ENCODE results near the gene SPATS2L. TPM values are rescaled to one million over a fixed set of nuclear protein-coding genes. Genes with fewer than 3 reads are reported as not detected.

SPATS2L gene, protein sequence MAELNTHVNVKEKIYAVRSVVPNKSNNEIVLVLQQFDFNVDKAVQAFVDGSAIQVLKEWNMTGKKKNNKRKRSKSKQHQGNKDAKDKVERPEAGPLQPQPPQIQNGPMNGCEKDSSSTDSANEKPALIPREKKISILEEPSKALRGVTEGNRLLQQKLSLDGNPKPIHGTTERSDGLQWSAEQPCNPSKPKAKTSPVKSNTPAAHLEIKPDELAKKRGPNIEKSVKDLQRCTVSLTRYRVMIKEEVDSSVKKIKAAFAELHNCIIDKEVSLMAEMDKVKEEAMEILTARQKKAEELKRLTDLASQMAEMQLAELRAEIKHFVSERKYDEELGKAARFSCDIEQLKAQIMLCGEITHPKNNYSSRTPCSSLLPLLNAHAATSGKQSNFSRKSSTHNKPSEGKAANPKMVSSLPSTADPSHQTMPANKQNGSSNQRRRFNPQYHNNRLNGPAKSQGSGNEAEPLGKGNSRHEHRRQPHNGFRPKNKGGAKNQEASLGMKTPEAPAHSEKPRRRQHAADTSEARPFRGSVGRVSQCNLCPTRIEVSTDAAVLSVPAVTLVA
- polyA plus RNA-seq (ENCODE audit: insufficient read length in 3 of 3): 100 to 1,000 TPM; 126 to 137 (median 136) TPM
- long read RNA-seq, donor 1, transcript SPATS2L-223 (3 exons, 745 nt): minor isoform, 5 of 61 reads
- long read RNA-seq, donor 1, transcript SPATS2L-204 (13 exons, 2,463 nt): major isoform, 8 of 61 reads
- long read RNA-seq, donor 1, partial matches to known transcripts: 29 of 61 reads
- long read RNA-seq, donor 1, other reads (novel, unspliced or antisense): 13 of 61 reads
- long read RNA-seq, donor 2, transcript SPATS2L-209 (13 exons, 2,698 nt): minor isoform, 5 of 41 reads
- long read RNA-seq, donor 2, transcript SPATS2L-204 (13 exons, 2,463 nt): major isoform, 10 of 41 reads
- long read RNA-seq, donor 2, partial matches to known transcripts: 7 of 41 reads
- long read RNA-seq, donor 2, other reads (novel, unspliced or antisense): 10 of 41 reads
- long read RNA-seq, donor 3, full-length matches to known transcripts: 22 of 146 reads
- long read RNA-seq, donor 3, partial matches to known transcripts: 119 of 146 reads
- long read RNA-seq, donor 3, other reads (novel, unspliced or antisense): 5 of 146 reads
- long read RNA-seq, donor 4, transcript SPATS2L-204 (13 exons, 2,463 nt): major isoform, 8 of 37 reads
- long read RNA-seq, donor 4, partial matches to known transcripts: 16 of 37 reads
- long read RNA-seq, donor 4, other reads (novel, unspliced or antisense): 6 of 37 reads
- long read RNA-seq, donor 5, transcript SPATS2L-204 (13 exons, 2,463 nt): major isoform, 6 of 76 reads
- long read RNA-seq, donor 5, partial matches to known transcripts: 61 of 76 reads
- long read RNA-seq, donor 5, other reads (novel, unspliced or antisense): 6 of 76 reads
- long read RNA-seq, donor 6, transcript SPATS2L-209 (13 exons, 2,698 nt): major isoform, 5 of 57 reads
- long read RNA-seq, donor 6, partial matches to known transcripts: 37 of 57 reads
- long read RNA-seq, donor 6, other reads (novel, unspliced or antisense): 6 of 57 reads
- long read RNA-seq, donor 7, full-length matches to known transcripts: 22 of 191 reads
- long read RNA-seq, donor 7, partial matches to known transcripts: 169 of 191 reads
- long read RNA-seq, donor 7, other reads (novel, unspliced or antisense): 0 of 191 reads
- long read RNA-seq, donor 8, transcript SPATS2L-204 (13 exons, 2,463 nt): major isoform, 7 of 139 reads
- long read RNA-seq, donor 8, partial matches to known transcripts: 118 of 139 reads
- long read RNA-seq, donor 8, other reads (novel, unspliced or antisense): 5 of 139 reads
- long read RNA-seq, donor 9, transcript SPATS2L-204 (13 exons, 2,463 nt): major isoform, 5 of 166 reads
- long read RNA-seq, donor 9, partial matches to known transcripts: 145 of 166 reads
- long read RNA-seq, donor 9, other reads (novel, unspliced or antisense): 8 of 166 reads
- long read RNA-seq, donor 10, transcript SPATS2L-223 (3 exons, 745 nt): major isoform, 8 of 60 reads
- long read RNA-seq, donor 10, transcript SPATS2L-204 (13 exons, 2,463 nt): major isoform, 8 of 60 reads
- long read RNA-seq, donor 10, partial matches to known transcripts: 40 of 60 reads
- long read RNA-seq, donor 10, other reads (novel, unspliced or antisense): 0 of 60 reads
- long read RNA-seq, donor 11, transcript SPATS2L-204 (13 exons, 2,463 nt): major isoform, 5 of 112 reads
- long read RNA-seq, donor 11, partial matches to known transcripts: 96 of 112 reads
- long read RNA-seq, donor 11, other reads (novel, unspliced or antisense): 0 of 112 reads
- long read RNA-seq, donor 12, transcript SPATS2L-204 (13 exons, 2,463 nt): major isoform, 15 of 59 reads
- long read RNA-seq, donor 12, transcript SPATS2L-202 (12 exons, 2,119 nt): minor isoform, 5 of 59 reads
- long read RNA-seq, donor 12, partial matches to known transcripts: 22 of 59 reads
- long read RNA-seq, donor 12, other reads (novel, unspliced or antisense): 12 of 59 reads
- long read RNA-seq, donor 13, transcript SPATS2L-223 (3 exons, 745 nt): major isoform, 5 of 52 reads
- long read RNA-seq, donor 13, partial matches to known transcripts: 33 of 52 reads
- long read RNA-seq, donor 13, other reads (novel, unspliced or antisense): 7 of 52 reads
- long read RNA-seq, donor 14: 0 reads
- long read RNA-seq, donor 15, transcript SPATS2L-202 (12 exons, 2,119 nt): major isoform, 7 of 75 reads
- long read RNA-seq, donor 15, transcript SPATS2L-204 (13 exons, 2,463 nt): major isoform, 7 of 75 reads
- long read RNA-seq, donor 15, transcript SPATS2L-223 (3 exons, 745 nt): minor isoform, 6 of 75 reads
- long read RNA-seq, donor 15, partial matches to known transcripts: 32 of 75 reads
- long read RNA-seq, donor 15, other reads (novel, unspliced or antisense): 17 of 75 reads
- long read RNA-seq, donor 16, full-length matches to known transcripts: 23 of 62 reads
- long read RNA-seq, donor 16, partial matches to known transcripts: 29 of 62 reads
- long read RNA-seq, donor 16, other reads (novel, unspliced or antisense): 10 of 62 reads

- DNase-seq: peak; percentile 65
Measured at GRCh38 chr2:200306196-200306930, at the start of gene SPATS2L. Gene SPATS2L (plus strand): TSS chr2:200306693. CDS start chr2:200389245, 82,552 bp downstream.

GRCh38 chr2:200257570-200257969, 48.9 kb upstream of the SPATS2L start:
- no peak for DNase-seq

DNA sequence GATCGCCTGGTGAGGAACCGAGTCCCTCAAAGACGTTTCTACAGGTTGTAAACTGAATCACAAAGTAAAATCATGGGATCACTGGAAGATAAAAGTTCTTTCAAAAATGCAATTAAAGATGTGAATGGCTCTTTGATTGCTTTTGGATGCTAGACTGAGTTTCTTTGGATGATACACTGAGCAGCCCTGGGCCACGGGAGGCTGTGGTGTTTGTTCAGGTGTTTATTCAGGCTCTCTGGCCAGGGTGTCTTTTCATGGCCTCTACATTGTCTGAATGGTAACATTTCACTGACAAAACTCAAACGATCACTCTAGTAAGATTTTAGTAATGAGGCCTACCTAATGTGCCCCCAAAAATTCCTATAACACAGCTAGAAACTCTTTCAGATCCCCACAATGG, 48.4 kb upstream of the SPATS2L start:
- DNase-seq: no peak

- no peak for DNase-seq
Measured at GRCh38 chr2:200258881-200259576, 47.5 kb upstream of the SPATS2L start.

GRCh38 chr2:200259577-200259957, 46.9 kb upstream of the SPATS2L start:
- no peak for DNase-seq

- DNase-seq: no peak
Measured at GRCh38 chr2:200262047-200262446, 44.4 kb upstream of the SPATS2L start.

- no peak for DNase-seq
Measured at GRCh38 chr2:200263279-200263678, 43.2 kb upstream of the SPATS2L start.

GRCh38 chr2:200264631-200265030, 41.9 kb upstream of the SPATS2L start:
- no peak for DNase-seq

DNA sequence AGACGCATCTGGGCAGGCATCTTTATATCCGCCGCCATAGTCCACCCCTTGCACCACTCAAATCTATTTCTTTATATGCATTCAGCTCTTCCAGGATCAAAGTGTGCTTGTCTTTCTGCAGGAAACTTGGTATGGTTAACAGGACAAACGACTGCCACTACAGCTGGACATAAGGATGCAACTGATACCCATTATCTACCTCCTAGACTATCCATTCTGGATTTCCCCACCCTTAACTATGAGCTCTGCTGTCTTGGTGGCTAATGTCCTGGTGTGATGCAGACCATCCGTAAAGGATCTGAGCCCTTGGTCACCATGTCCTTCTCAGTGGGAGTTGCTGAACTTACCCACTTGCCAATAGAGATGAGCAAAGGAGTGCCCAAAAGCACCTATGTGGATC, 40.1 kb upstream of the SPATS2L start:
- no peak for DNase-seq

GRCh38 chr2:200267350-200267749, 39.1 kb upstream of the SPATS2L start:
- no peak for DNase-seq

- DNase-seq: no peak
Measured at GRCh38 chr2:200270732-200271131, 35.8 kb upstream of the SPATS2L start.

GRCh38 chr2:200272320-200272719, 34.2 kb upstream of the SPATS2L start:
- no peak for DNase-seq

DNA sequence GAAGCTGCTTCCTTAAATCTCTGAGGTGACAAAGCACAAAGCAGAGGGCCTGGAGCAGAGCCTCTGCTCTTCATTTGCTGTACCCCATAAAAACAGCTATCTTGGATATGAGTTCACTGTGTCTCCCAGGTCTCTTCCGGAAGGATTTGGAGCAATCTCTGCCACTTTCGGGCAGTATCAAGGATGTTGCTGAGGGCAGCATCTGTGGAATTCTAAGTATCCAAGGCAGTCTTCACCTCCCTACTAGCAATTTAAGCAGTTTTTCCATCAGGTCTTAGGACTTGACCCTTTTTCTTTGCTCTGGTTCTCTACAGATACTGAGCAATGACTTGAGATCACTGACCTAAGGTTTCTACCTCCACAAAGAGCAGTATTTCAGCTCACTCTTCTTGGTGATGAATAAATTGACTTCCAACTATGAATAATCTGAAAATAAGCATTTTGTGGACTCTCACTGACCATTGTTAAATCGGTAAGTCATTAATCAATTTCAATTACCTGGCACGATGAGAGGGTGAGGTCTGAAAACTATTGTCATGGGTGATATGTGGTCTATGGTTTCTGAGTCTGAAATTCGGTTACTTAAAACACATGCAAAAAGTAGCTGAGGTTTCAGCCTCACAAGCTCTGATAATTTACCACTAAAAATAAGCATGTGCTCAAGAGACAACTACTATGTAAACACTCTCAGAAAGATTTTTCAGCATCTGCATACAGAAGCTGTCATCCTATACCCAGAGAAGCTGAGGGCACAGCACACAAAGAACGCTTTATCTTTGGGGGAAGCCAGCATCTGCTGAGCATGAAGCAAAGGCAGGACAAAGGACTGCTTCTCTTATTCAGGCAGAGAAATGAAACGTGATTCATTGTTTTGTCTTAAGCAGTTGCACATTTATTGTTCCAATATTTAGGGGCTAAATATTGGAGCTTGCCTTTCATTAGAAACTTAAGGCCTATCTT, 32.1 kb upstream of the SPATS2L start:
- DNase-seq: no peak

DNA sequence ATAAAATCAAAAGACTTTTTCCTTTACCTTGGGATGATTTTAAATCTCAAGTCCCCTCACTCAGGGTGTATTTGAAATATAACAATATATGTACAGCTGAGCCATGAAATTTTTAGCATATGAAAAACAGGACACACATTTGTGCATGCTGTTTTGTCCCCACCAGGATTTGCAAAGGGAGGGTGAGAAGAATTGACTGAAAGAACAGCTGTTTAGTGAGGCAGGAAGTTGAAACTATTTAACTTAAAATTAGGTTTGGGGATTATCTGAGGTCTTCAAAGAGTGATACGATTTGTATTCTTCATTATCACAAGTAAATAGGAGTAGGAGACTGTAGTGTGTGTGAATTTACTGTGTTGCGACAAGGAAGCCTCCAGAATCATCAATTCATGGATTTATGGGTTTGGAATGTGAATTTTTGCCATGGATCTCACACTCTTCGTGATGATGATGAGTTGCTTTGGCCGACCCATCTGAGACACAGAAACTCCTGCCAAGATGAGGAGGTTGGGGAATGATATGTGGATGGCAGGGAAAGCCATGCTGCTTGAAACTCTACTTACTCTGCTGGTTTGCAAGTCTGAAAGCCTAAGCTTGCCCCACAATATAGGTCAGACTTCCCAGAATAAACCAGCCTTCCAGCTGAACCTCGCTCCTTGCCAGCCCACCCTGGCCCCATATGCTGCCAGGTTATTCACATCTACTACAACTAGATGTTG, 31.0 kb upstream of the SPATS2L start:
- DNase-seq: no peak

DNA sequence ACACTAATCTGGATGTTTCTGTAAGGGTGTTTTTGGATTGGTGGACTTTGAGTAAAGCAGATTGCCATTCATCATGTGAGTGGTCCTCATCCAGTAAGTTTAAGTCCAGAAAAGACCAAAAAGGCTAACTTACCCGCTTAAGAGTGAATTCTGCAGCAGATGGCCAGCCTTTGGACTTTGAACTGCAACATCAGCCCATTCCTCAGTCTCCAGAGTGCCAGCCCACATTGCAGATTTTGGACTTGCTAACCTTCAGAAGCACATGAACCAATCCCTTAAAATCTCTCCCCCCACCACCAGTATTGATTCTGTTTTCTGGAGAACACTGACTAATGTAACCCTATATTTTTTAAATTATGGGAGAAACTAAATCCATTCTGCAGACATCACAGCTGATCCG, 30.0 kb upstream of the SPATS2L start:
- no peak for DNase-seq
